Transverse colon (tissue), 4 donors: ENCODE results near the gene CD53. TPM values are rescaled to one million over a fixed set of nuclear protein-coding genes. Genes with fewer than 3 reads are reported as not detected.
"Not testable (repeated sequence)": the region's sequence is repeated elsewhere in the genome, so short reads cannot be mapped to it uniquely, and the experiment has no call there.

ENCODE experiments used
- DNase-seq: peaks from one replicate; pipeline ENCODE4 v3.0.0-alpha.2; 2019
- H3K27ac ChIP-seq, 4 donors: fragments of 200-600 bp; sonication (generic); 2 replicates each; pipeline ENCODE4 v1.5.1; 2016 to 2018; ENCODE audit warnings: inconsistent platforms in 4 of 4
- H3K27me3 ChIP-seq: fragments of 200-600 bp; sonication (generic); 2 replicates; pipeline ENCODE4 v1.5.1; 2017; ENCODE audit warnings: inconsistent platforms
- H3K36me3 ChIP-seq, 4 donors: fragments of 200-600 bp; sonication (generic); 2 replicates each; pipeline ENCODE4 v1.5.1; 2017 to 2019; ENCODE audit warnings: inconsistent platforms in 4 of 4
- H3K4me1 ChIP-seq, 4 donors: fragments of 200-600 bp; sonication (generic); 2 replicates each; pipeline ENCODE4 v1.5.1; 2017 to 2020; ENCODE audit warnings: inconsistent platforms in 4 of 4
- H3K4me3 ChIP-seq, 4 donors: fragments of 200-600 bp; sonication (generic); 1 replicate in 1 of 4; 2 replicates in 3 of 4; pipeline versions ENCODE4 v1.5.1 to v1.6.1; 2017 to 2019; ENCODE audit warnings: inconsistent platforms in 4 of 4
- H3K9me3 ChIP-seq, 2 donors: fragments of 200-600 bp; sonication (generic); 2 replicates each; pipeline ENCODE4 v1.5.1; 2017 to 2019; ENCODE audit warnings: inconsistent platforms in 2 of 2
- EP300 ChIP-seq: sonication (generic); formaldehyde crosslinking; IDR thresholded peaks from one replicate; pipeline ENCODE4 v1.6.1; 2017; ENCODE audit warnings: antibody characterized with exemption, low read depth
- POLR2A ChIP-seq: fragments of 450-650 bp; IDR thresholded peaks from one replicate; pipeline ENCODE4 v1.6.1; 2016; ENCODE audit warnings: antibody characterized with exemption, mild to moderate bottlenecking, moderate library complexity
- POLR2AphosphoS5 ChIP-seq, 3 donors: sonication (generic); formaldehyde crosslinking; IDR thresholded peaks; one replicate each; pipeline ENCODE4 v1.6.1; 2016; ENCODE audit warnings: antibody characterized with exemption in 3 of 3
- WGBS, 2 donors: methylation state at CpG; one replicate each; pipeline ENCODE4 v1.1.5; 2018; ENCODE audit warnings: low coverage in 1 of 2; 5-methylcytosine and 5-hydroxymethylcytosine counted together
- in situ Hi-C, 4 donors: fragments of 200-750 bp; cut with MboI; loops; one replicate each; pipeline versions ENCODE4 v1.15.0 to v1.15.1; 2017; ENCODE audit warnings: low sequenced_read_pairs in 3 of 4, low pct_ligation_motif_present in 1 of 4, low pct_unique_long_range_greater_than_20kb in 1 of 4
- intact Hi-C: fragments of 100-400 bp; cut with DNase I; formaldehyde crosslinking; loops from one replicate; pipeline ENCODE4 v1.15.1; 2023; ENCODE audit warnings: low total_unique reads
- total RNA-seq, 4 donors: library from RNA; depleted of rRNA; stranded (reverse); fragments of >200 nt; gene quantifications; one replicate each; pipeline ENCODE4 v1.1.0, GENCODE V29; 2016
- TF ChIP-seq, protein P1 (sequence below), 5 experiments: fragments of 200-600 bp in 3 of 5; fragments of 450-650 bp in 2 of 5; sonication (generic) in 3 of 5; IDR thresholded peaks; 1 replicate in 2 of 5; 2 replicates in 3 of 5; pipeline ENCODE4 v1.5.1; 2016 to 2017; ENCODE audit warnings: antibody characterized with exemption in 5 of 5, inconsistent platforms in 3 of 5, mild to moderate bottlenecking in 2 of 5, moderate library complexity in 1 of 5

Gene CD53
- total RNA-seq, 4 donors from 2014 or later: 18.6 to 71.6 (median 25.4) TPM; not detected in 1

DNA sequence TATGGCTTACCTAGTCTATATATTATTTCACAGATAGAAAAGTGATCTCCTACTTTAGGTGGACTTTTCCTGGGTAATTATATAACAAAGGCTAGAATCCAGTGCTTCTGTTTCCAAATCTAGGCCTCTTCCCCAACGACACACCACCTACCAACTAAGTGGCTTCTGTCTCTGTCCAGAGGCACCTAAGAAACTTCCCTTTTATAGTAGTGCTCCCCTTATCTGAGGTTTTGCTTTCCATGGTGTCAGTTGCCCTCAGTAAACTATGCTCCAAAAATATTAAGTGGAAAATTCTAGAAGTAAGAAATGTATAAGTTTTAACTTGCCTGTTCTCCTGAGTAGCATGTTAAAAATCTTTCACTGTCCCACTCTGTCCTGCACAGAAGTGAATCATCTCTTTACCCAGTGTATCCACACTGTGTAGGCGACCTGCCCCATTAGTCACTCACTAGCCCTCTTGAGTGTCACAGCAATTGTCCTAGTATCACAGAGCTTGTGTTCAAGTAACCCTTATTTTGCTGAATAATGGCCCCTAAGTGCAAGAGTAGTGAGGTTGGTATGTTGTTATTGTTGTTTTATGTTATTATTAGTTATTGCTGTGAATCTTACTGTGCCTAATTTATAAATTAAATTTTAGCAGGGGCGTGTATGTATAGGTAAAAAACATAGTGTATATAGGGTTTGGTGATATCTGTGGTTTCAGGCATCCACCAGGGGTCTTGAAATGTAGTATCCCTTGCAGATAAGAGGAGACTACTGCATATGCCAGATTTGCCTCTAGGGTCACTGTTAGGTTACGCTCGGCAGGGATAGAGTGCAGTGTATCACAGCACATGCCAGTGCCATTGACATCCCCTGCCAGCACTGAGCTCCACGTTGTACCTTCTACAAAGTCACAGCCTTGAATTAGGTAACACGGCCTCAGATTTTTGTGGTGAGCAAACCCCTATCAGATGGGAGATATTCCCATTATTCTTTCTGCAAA lies 14.7 kb upstream of the CD53 start:
- whole genome bisulfite sequencing, 2 donors: 53 to 65% methylated on average over 5 to 7 of the region's 7 CpGs
- intact Hi-C loops (no loop called here), in situ Hi-C loops (no loop called here)

GRCh38 chr1:110859062-110859461 lies 13.9 kb upstream of the CD53 start:
- Histone ChIP-seq H3K4me3 (no peak overlapping the region), H3K36me3 (no peaks in the 10 kb centered on the region), H3K9me3 (no peaks in the 10 kb centered on the region), H3K27ac (no peak overlapping the region), H3K27me3 (no peaks in the 10 kb centered on the region), H3K4me1 (no peaks in the 10 kb centered on the region)
- TF ChIP-seq EP300: no peak
- TF ChIP-seq, protein P1, sequence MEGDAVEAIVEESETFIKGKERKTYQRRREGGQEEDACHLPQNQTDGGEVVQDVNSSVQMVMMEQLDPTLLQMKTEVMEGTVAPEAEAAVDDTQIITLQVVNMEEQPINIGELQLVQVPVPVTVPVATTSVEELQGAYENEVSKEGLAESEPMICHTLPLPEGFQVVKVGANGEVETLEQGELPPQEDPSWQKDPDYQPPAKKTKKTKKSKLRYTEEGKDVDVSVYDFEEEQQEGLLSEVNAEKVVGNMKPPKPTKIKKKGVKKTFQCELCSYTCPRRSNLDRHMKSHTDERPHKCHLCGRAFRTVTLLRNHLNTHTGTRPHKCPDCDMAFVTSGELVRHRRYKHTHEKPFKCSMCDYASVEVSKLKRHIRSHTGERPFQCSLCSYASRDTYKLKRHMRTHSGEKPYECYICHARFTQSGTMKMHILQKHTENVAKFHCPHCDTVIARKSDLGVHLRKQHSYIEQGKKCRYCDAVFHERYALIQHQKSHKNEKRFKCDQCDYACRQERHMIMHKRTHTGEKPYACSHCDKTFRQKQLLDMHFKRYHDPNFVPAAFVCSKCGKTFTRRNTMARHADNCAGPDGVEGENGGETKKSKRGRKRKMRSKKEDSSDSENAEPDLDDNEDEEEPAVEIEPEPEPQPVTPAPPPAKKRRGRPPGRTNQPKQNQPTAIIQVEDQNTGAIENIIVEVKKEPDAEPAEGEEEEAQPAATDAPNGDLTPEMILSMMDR (IDR thresholded peaks at IDR 0.05): no peak
- no peak for TF ChIP-seq POLR2AphosphoS5 (IDR thresholded peaks at IDR 0.05)
- no peak for TF ChIP-seq POLR2A
- DNase-seq: no peak
- in situ Hi-C loops (no loop called here), intact Hi-C loops (no loop called here)
- WGBS, 2 donors: 41 to 51% methylated on average over 2 of the region's 2 CpGs

More for the DNA sequence above, 14.7 kb upstream of the CD53 start:
- no peaks in the 10 kb centered on the region for H3K9me3 ChIP-seq
- TF ChIP-seq, protein P1 (IDR thresholded peaks at IDR 0.05): no peak
- TF ChIP-seq POLR2A (no peak), POLR2AphosphoS5 (IDR thresholded peaks at IDR 0.05) (no peak), EP300 (no peak)
- no peaks in the 10 kb centered on the region for H3K4me1 ChIP-seq
- no peak for DNase-seq
- H3K4me3 ChIP-seq: no peak overlapping the region
- no peak overlapping the region for H3K27ac ChIP-seq
- H3K27me3 ChIP-seq: no peaks in the 10 kb centered on the region
- no peaks in the 10 kb centered on the region for H3K36me3 ChIP-seq

- intact Hi-C loops: no loop called here
- no peak for DNase-seq
Measured at GRCh38 chr1:110860174-110860573, 12.8 kb upstream of the CD53 start.

DNA sequence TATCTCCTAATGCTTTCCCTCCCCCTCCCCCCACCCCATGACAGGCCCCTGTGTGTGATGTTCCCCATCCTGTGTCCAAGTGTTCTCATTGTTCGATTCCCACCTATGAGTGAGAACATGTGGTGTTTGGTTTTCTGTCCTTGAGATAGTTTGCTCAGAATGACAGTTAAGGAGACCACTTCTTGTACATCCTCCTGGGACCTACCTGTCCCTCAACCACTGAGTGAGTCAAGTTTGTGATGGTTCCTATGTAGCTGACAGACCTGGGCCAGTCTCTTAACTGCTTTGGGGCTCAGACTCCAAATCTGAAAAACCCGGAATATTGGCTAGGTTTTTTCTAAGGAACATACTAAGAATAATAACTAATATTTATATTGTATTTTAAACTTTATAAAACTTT lies 12.3 kb upstream of the CD53 start:
- in situ Hi-C loops, H3K9me3 ChIP-seq, DNase-seq, H3K36me3 ChIP-seq, H3K27me3 ChIP-seq, H3K4me1 ChIP-seq, H3K4me3 ChIP-seq, intact Hi-C loops, H3K27ac ChIP-seq: not testable (repeated sequence)
- 81% methylated on average over 2 of the region's 2 CpGs; no CpG with 5 or more reads in 1 of the 2 donors for WGBS, 2 donors

More at GRCh38 chr1:110860174-110860573, 12.8 kb upstream of the CD53 start:
- Histone ChIP-seq H3K4me1 (no peaks in the 10 kb centered on the region), H3K36me3 (no peaks in the 10 kb centered on the region), H3K27ac (no peak overlapping the region), H3K9me3 (peaks cover 0 to 4% of the 10 kb centered on the region in 2 donors), H3K27me3 (no peaks in the 10 kb centered on the region), H3K4me3 (no peak overlapping the region)
- in situ Hi-C loops: no loop called here
- 58 to 67% methylated on average over 2 of the region's 2 CpGs for WGBS, 2 donors
- no peak for TF ChIP-seq POLR2A
- TF ChIP-seq, protein P1 (IDR thresholded peaks at IDR 0.05): no peak
- TF ChIP-seq EP300: no peak
- no peak for TF ChIP-seq POLR2AphosphoS5 (IDR thresholded peaks at IDR 0.05)

- H3K4me1 ChIP-seq, H3K9me3 ChIP-seq, DNase-seq, H3K4me3 ChIP-seq, H3K27ac ChIP-seq, H3K36me3 ChIP-seq, intact Hi-C loops, in situ Hi-C loops, H3K27me3 ChIP-seq: not testable (repeated sequence)
- 89 to 100% methylated on average over 1 of the region's 1 CpG for WGBS, 2 donors
Measured at GRCh38 chr1:110861942-110862341, 11.0 kb upstream of the CD53 start.
